Measurements from ENCODE around the gene PRKAG2. TPM values are rescaled to one million over a fixed set of nuclear protein-coding genes. Genes with fewer than 3 reads are reported as not detected.
A peak's percentile ranks its signal among the peaks of the same experiment; 100 is the strongest.

PRKAG2 gene
- total RNA-seq, 1 experiment from 2014 or later: 73.9 TPM

GRCh38 chr7:151745706-151746105 lies 131.2 kb downstream of the PRKAG2 start:
- DNase-seq (ENCODE audit: unreplicated experiment): no peak
- H3K27me3 Mint-ChIP-seq (ENCODE audit: insufficient read depth, unreplicated experiment): no peaks in the 10 kb centered on the region
- ChIA-PET POLR2A (interaction anchor here (0.7 to 2.0 kb wide), 12 partner anchors 7 to 426 kb away, joined by 3 to 19 read pairs (median 4); no protein-coding TSS in a partner anchor), CTCF (interaction anchor here (0.8 to 3.1 kb wide), 18 partner anchors 9 to 272 kb away, joined by 3 to 22 read pairs (median 4); no protein-coding TSS in a partner anchor)
- intact Hi-C loops (cut with micrococcal nuclease): loop anchor here (1.0 to 5.0 kb wide), 2 partner anchors 18 to 58 kb away; no protein-coding TSS in a partner anchor
- H3K27ac Mint-ChIP-seq (ENCODE audit: low read depth, unreplicated experiment): peak overlapping the region; percentile 91
- no TSS peak for BruUV-seq (replicated peaks)
- TF ChIP-seq CTCF (IDR thresholded peaks at IDR 0.05; ENCODE audit: unreplicated experiment): no peak
- H3K9me3 Mint-ChIP-seq (ENCODE audit: unreplicated experiment): no peaks in the 10 kb centered on the region
- H3K4me1 Mint-ChIP-seq (ENCODE audit: insufficient read depth, unreplicated experiment): peaks cover 19% of the 10 kb centered on the region
- peak overlapping the region; percentile 63 for H3K4me3 Mint-ChIP-seq (ENCODE audit: unreplicated experiment)
- peaks cover 4% of the 10 kb centered on the region for H3K36me3 Mint-ChIP-seq (ENCODE audit: insufficient read depth, unreplicated experiment)

GRCh38 chr7:151744656-151745638 lies 132.0 kb downstream of the PRKAG2 start:
- ChIA-PET POLR2A (interaction anchor here (0.7 to 2.0 kb wide), 13 partner anchors 8 to 426 kb away, joined by 3 to 19 read pairs (median 4); no protein-coding TSS in a partner anchor), CTCF (interaction anchor here (0.5 to 3.1 kb wide), 20 partner anchors 8 to 271 kb away, joined by 3 to 22 read pairs (median 4); no protein-coding TSS in a partner anchor)
- Mint-ChIP-seq H3K36me3 (ENCODE audit: insufficient read depth, unreplicated experiment) (peaks cover 4% of the 10 kb centered on the region), H3K9me3 (ENCODE audit: unreplicated experiment) (no peaks in the 10 kb centered on the region), H3K4me1 (ENCODE audit: insufficient read depth, unreplicated experiment) (peaks cover 19% of the 10 kb centered on the region), H3K27ac (ENCODE audit: low read depth, unreplicated experiment) (peak overlapping the region; percentile 91), H3K4me3 (ENCODE audit: unreplicated experiment) (peak overlapping the region; percentile 63), H3K27me3 (ENCODE audit: insufficient read depth, unreplicated experiment) (no peaks in the 10 kb centered on the region)
- TF ChIP-seq CTCF (IDR thresholded peaks at IDR 0.05; ENCODE audit: unreplicated experiment): peak; percentile 47
- DNase-seq (ENCODE audit: unreplicated experiment): peak; percentile 96
- intact Hi-C loops (cut with micrococcal nuclease): loop anchor here (1.0 to 5.0 kb wide), 2 partner anchors 18 to 58 kb away; no protein-coding TSS in a partner anchor
- BruUV-seq (replicated peaks): no TSS peak

GRCh38 chr7:151744051-151744580 lies 132.8 kb downstream of the PRKAG2 start:
- H3K9me3 Mint-ChIP-seq (ENCODE audit: unreplicated experiment): no peaks in the 10 kb centered on the region
- H3K4me3 Mint-ChIP-seq (ENCODE audit: unreplicated experiment): no peak overlapping the region
- H3K27me3 Mint-ChIP-seq (ENCODE audit: insufficient read depth, unreplicated experiment): no peaks in the 10 kb centered on the region
- peaks cover 4% of the 10 kb centered on the region for H3K36me3 Mint-ChIP-seq (ENCODE audit: insufficient read depth, unreplicated experiment)
- POLR2A ChIA-PET: interaction anchor here (1.1 to 2.0 kb wide), 6 partner anchors 8 to 112 kb away, joined by 3 to 19 read pairs (median 6); no protein-coding TSS in a partner anchor
- no TSS peak for BruUV-seq (replicated peaks)
- TF ChIP-seq CTCF (IDR thresholded peaks at IDR 0.05; ENCODE audit: unreplicated experiment): no peak
- H3K4me1 Mint-ChIP-seq (ENCODE audit: insufficient read depth, unreplicated experiment): peaks cover 19% of the 10 kb centered on the region
- CTCF ChIA-PET: interaction anchor here (0.7 to 3.1 kb wide), 8 partner anchors 7 to 113 kb away, joined by 3 to 22 read pairs (median 6); no protein-coding TSS in a partner anchor
- H3K27ac Mint-ChIP-seq (ENCODE audit: low read depth, unreplicated experiment): no peak overlapping the region
- DNase-seq (ENCODE audit: unreplicated experiment): no peak
- intact Hi-C loops (cut with micrococcal nuclease): no loop called here
